Retinal pigment epithelial cell (primary cell): ENCODE measurements around the gene LRRK1.

ENCODE experiments used
- DNase-seq: peaks from one replicate; pipeline ENCODE4 v3.0.0-alpha.2; 2010; ENCODE audit warnings: low read depth
- H3K4me3 ChIP-seq: 2 replicates; pipeline ENCODE4 v1.5.1; 2011; ENCODE audit warnings: mild to moderate bottlenecking, low read length, control low read depth, moderate library complexity
- TF ChIP-seq, protein P1 (sequence below): conservative IDR thresholded peaks from 2 replicates; pipeline ENCODE4 v1.5.1; 2011; ENCODE audit warnings: low read depth, low read length, control low read depth, inconsistent platforms

LRRK1 gene

DNA sequence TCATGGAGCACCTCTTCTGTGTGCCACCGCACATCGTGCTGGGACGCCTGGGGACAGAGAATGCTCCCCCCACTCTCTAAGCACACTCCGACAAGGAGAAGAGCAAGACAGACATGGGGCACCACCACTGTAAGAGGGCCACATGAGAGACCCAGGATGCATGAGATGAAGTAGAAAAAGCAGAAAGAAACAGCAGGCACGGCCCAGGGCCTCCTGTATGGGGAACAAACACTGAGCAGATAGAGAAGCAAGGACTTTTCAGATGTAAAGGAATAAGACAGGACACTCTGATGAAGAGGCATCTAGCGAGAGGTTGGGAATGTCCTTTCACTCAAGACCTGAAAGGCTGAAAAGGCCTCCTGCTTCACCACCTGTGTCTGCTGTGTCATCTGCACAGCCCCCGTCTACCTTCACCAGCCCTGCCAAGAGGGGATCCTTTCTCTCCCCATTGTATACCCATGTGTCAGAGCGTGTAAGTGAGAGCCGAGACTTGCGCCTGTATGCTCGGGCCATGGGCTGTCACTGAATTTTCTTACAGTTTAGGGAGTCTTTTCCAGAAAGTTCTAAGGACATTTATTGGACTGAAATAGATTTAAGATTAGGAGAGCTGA is 125.6 kb downstream of the LRRK1 start:
- no peak overlapping the region for H3K4me3 ChIP-seq
- DNase-seq, result no peak
- TF ChIP-seq, protein P1, sequence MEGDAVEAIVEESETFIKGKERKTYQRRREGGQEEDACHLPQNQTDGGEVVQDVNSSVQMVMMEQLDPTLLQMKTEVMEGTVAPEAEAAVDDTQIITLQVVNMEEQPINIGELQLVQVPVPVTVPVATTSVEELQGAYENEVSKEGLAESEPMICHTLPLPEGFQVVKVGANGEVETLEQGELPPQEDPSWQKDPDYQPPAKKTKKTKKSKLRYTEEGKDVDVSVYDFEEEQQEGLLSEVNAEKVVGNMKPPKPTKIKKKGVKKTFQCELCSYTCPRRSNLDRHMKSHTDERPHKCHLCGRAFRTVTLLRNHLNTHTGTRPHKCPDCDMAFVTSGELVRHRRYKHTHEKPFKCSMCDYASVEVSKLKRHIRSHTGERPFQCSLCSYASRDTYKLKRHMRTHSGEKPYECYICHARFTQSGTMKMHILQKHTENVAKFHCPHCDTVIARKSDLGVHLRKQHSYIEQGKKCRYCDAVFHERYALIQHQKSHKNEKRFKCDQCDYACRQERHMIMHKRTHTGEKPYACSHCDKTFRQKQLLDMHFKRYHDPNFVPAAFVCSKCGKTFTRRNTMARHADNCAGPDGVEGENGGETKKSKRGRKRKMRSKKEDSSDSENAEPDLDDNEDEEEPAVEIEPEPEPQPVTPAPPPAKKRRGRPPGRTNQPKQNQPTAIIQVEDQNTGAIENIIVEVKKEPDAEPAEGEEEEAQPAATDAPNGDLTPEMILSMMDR, result no peak

DNA sequence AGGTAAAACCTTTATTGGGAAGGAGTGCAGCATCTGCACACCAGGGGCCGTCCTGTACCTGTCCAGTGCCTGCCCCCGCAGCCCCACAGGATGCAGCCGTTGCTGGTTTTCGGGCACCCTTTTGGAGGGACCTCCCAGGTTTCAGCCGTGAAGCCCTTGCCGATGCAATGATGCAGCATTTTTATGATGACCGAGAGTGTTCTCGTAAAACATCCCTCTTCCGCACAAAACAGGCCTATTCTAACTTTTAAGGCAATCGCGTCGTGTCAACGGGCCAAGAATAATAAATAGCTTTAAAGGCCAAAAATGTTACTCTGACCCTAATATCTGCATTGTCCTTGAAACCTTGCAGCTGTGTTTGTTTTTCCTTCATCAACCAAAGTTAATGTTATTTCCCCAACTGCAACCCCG is 126.1 kb downstream of the LRRK1 start:
- no peak for DNase-seq
- TF ChIP-seq, protein P1, result no peak

DNA sequence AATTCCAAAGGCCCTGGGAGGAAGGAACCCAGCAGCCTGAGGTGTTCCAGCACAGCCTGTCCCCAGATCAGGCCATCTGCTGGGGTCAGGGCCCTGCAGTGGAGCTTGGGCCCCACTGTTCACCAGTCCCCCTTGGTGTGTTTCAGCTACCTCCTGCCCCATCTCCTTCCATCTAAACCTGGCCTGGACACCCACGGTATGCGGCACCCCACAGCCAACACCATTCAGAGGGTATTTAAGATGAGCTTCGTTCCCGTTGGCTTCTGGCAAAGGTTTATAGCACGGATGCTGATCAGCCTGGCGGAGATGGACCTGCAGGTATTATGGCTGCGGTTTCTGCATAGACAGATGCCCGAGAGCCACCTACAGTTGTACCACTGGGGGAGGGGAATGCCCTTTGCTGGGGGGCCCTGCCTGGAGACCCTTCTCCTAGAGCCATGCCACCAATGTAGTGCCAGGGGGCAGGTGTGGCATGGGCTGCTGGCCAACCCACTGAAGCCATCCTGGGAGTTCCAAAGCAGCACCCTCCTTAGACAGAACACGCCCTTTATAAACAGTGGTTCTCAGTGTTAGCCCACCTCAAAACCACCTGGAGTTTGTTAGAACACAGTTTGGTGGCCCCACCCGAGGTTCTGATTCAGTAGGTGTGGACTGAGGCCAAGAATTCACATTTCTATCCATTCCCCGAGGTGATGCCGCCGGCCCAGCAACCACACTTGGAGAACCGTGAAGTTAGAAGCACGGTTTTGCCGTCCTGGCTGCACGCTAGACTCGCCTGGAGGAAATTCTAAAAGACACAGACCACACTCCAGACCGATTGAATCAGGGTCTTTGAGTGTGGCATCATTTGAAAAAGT is 126.9 kb downstream of the LRRK1 start:
- DNase-seq, result no peak
- TF ChIP-seq, protein P1, result no peak
- H3K4me3 ChIP-seq, result no peak overlapping the region

More for the DNA sequence above, 126.1 kb downstream of the LRRK1 start:
- no peak overlapping the region for H3K4me3 ChIP-seq

DNA sequence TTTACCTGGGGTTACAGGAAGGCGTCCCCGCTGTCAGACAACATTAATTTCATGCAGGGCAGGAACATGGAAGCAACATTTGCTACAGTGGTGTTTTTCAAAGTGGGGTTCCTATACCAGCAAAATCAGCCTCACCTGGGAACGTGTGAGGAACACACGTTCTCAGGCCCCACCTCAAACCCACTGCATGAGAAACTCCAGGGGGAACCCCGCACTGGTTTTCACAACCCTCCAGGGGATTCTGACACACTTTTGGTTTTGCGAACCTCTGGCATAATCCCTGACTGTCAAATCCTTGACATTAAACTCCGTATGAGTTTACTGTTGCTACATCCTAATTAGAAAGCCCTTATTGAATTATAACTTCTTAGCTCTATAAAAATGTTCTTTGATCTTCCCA is 127.7 kb downstream of the LRRK1 start:
- DNase-seq, result no peak
- TF ChIP-seq, protein P1, result no peak

DNA sequence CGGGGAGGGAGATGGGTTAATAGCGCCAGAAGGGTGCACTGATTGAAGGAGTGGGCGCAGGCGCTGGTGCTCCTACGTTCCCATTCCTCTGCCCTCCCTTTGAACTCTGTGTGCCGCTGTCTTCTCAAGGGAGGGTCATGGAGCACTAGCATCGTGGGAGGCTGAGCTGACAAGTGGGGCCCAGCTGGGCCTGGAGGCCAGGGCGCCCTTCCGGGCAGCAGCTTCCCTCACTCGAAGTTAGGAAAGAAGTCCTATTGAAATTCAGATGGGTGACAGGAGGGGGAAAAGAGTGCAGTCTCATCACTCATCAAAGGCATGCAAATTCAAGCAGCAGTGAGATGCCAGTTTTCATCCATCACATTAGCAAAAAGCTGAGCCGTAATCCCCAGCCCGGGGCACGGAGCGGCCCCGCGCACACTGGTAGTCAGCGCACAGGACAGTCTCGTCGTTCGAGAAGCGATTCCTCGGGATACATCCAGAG is 128.2 kb downstream of the LRRK1 start:
- no peak for DNase-seq
- TF ChIP-seq, protein P1, result no peak
- no peak overlapping the region for H3K4me3 ChIP-seq

More for the DNA sequence above, 127.7 kb downstream of the LRRK1 start:
- no peak overlapping the region for H3K4me3 ChIP-seq

DNA sequence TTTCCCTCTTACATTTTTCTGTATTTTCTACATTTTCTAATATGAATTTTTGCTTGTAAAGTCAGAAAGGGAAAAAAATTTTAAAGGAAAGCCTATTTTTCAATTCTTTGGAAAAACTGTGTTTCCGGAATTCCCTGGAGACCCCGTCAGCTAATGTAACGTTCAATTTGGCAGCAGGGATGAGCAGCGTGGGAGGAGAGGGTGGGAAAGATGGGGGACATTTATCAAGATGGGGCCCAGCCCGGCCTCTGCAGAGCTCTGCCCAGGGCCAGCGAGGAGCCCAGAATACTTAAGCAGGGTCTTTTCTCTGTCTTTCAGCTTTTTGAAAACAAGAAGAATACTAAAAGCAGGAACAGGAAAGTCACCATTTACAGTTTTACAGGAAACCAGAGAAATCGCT is 129.0 kb downstream of the LRRK1 start:
- TF ChIP-seq, protein P1, result no peak
- no peak overlapping the region for H3K4me3 ChIP-seq
- no peak for DNase-seq
